Naive thymus-derived CD4-positive, alpha-beta T cell (primary cell): Measurements from ENCODE around the gene SYNPR. TPM values are rescaled to one million over a fixed set of nuclear protein-coding genes. Genes with fewer than 3 reads are reported as not detected.

Experiments used
- ATAC-seq: fragments of 150-1000 bp; cut with Tn5 transposase; 2 replicates; pipeline ENCODE4 v1.10.0; 2021; ENCODE audit warnings: mild to moderate bottlenecking, moderate library complexity
- CTCF ChIA-PET: fragments of 350-600 bp; sonication (Branson Sonifier 250); formaldehyde crosslinking; loops from one replicate; lab custom pipeline; 2021; ENCODE audit warnings: antibody characterized with exemption; lab: Charles Lee
- POLR2A ChIA-PET: fragments of 350-600 bp; sonication (Branson Sonifier 250); formaldehyde crosslinking; loops from one replicate; lab custom pipeline; 2021; ENCODE audit warnings: antibody characterized with exemption, inconsistent platforms; lab: Charles Lee
- DNase-seq, 9 donors: peaks; one replicate each; pipeline versions ENCODE4 v3.0.0 to v3.0.0-alpha.2; 2020 to 2022; ENCODE audit warnings: mixed read lengths in 1 of 9
- H3K27ac ChIP-seq: one replicate; pipeline ENCODE4 v1.7.0; 2013; ENCODE audit warnings: mild to moderate bottlenecking, low read depth, low read length, moderate library complexity
- H3K27me3 ChIP-seq, 2 donors: one replicate each; pipeline ENCODE4 v1.7.0; 2013; ENCODE audit warnings: low read length in 2 of 2, mild to moderate bottlenecking in 2 of 2, moderate library complexity in 2 of 2; ENCODE audit not compliant: control insufficient read depth in 2 of 2, insufficient read depth in 2 of 2
- H3K36me3 ChIP-seq, 3 experiments: 1 replicate in 2 of 3; 2 replicates in 1 of 3; pipeline ENCODE4 v1.7.0; 2013; ENCODE audit warnings: low read length in 3 of 3, mild to moderate bottlenecking in 3 of 3, moderate library complexity in 1 of 3; ENCODE audit not compliant: insufficient read depth in 3 of 3, control insufficient read depth in 2 of 3
- H3K4me1 ChIP-seq, 2 donors: one replicate each; pipeline ENCODE4 v1.7.0; 2013; ENCODE audit warnings: low read length in 2 of 2, mild to moderate bottlenecking in 2 of 2, moderate library complexity in 1 of 2; ENCODE audit not compliant: control insufficient read depth in 2 of 2, insufficient read depth in 2 of 2
- H3K4me3 ChIP-seq: 2 replicates; pipeline ENCODE4 v1.7.0; 2013; ENCODE audit warnings: mild to moderate bottlenecking, low read length
- H3K9me3 ChIP-seq, 3 experiments: 1 replicate in 2 of 3; 2 replicates in 1 of 3; pipeline ENCODE4 v1.7.0; 2013; ENCODE audit warnings: low read length in 3 of 3; ENCODE audit not compliant: control insufficient read depth in 2 of 3
- H3K27ac Mint-ChIP-seq, 9 donors: one replicate each; pipeline ENCODE4 v1.8.0; 2020 to 2022; ENCODE audit warnings: mixed read lengths in 9 of 9, mild to moderate bottlenecking in 8 of 9, moderate library complexity in 5 of 9, inconsistent platforms in 2 of 9
- H3K27me3 Mint-ChIP-seq, 5 donors: one replicate each; pipeline ENCODE4 v1.8.0; 2021 to 2022; ENCODE audit warnings: mixed read lengths in 5 of 5, mild to moderate bottlenecking in 1 of 5
- H3K36me3 Mint-ChIP-seq, 5 donors: one replicate each; pipeline ENCODE4 v1.8.0; 2020 to 2022; ENCODE audit warnings: mixed read lengths in 5 of 5, mild to moderate bottlenecking in 3 of 5, inconsistent platforms in 1 of 5
- H3K4me1 Mint-ChIP-seq, 7 donors: one replicate each; pipeline ENCODE4 v1.8.0; 2020 to 2022; ENCODE audit warnings: mixed read lengths in 7 of 7, mild to moderate bottlenecking in 3 of 7, inconsistent platforms in 1 of 7
- H3K4me3 Mint-ChIP-seq, 10 donors: one replicate each; pipeline ENCODE4 v1.8.0; 2020 to 2022; ENCODE audit warnings: mild to moderate bottlenecking in 10 of 10, mixed read lengths in 10 of 10, moderate library complexity in 6 of 10, inconsistent platforms in 2 of 10
- H3K9me3 Mint-ChIP-seq, 11 donors: one replicate each; pipeline ENCODE4 v1.8.0; 2020 to 2022; ENCODE audit warnings: mixed read lengths in 11 of 11, mild to moderate bottlenecking in 4 of 11, inconsistent platforms in 1 of 11, moderate library complexity in 1 of 11
- intact Hi-C, 2 donors: fragments of 100-400 bp; cut with micrococcal nuclease; formaldehyde crosslinking; loops; one replicate each; pipeline ENCODE4 v1.15.1; 2023
- polyA plus RNA-seq, 2 donors: library from polyadenylated mRNA; unstranded; fragments of 300-500 nt; fragmentation: Illumina TruSeq; gene quantifications; one replicate each; pipeline ENCODE4 v1.2.3, GENCODE V29; 2021
- total RNA-seq, 6 experiments: library from RNA in 5 of 6; stranded (reverse) in 5 of 6; gene quantifications; 1 replicate in 5 of 6; 2 replicates in 1 of 6; pipeline ENCODE4 v1.2.3 and lab custom pipeline; 2021 to 2026

Gene SYNPR
- total and polyA plus RNA-seq, 7 experiments from 2014 or later = not detected

GRCh38 chr3:63296249-63296648 lies 18.1 kb downstream of the SYNPR start:
- no peak overlapping the region for H3K27ac Mint-ChIP-seq
- H3K9me3 Mint-ChIP-seq = peaks cover 0 to 10% (median 2%) of the 10 kb centered on the region in 11 donors

GRCh38 chr3:63303238-63303637 lies 25.1 kb downstream of the SYNPR start:
- Histone ChIP-seq H3K4me3 (no peak overlapping the region), H3K27me3 (no peaks in the 10 kb centered on the region), H3K36me3 (no peaks in the 10 kb centered on the region), H3K27ac (no peak overlapping the region), H3K9me3 (no peaks in the 10 kb centered on the region), H3K4me1 (no peaks in the 10 kb centered on the region)
- DNase-seq (no peak), ATAC-seq (no peak)
- Mint-ChIP-seq H3K36me3 (no peaks in the 10 kb centered on the region), H3K4me3 (no peak overlapping the region), H3K9me3 (peaks cover 0 to 10% (median 3%) of the 10 kb centered on the region in 11 donors), H3K27ac (no peak overlapping the region), H3K4me1 (peaks cover 0 to 1% (median 0%) of the 10 kb centered on the region in 7 donors), H3K27me3 (no peaks in the 10 kb centered on the region)
- intact Hi-C loops = no loop called here
- ChIA-PET POLR2A (no interaction called here), CTCF (no interaction called here)

More at GRCh38 chr3:63296249-63296648, 18.1 kb downstream of the SYNPR start:
- ChIA-PET CTCF (no interaction called here), POLR2A (no interaction called here)
- no peak overlapping the region for H3K4me3 Mint-ChIP-seq
- H3K27me3 ChIP-seq = no peaks in the 10 kb centered on the region
- intact Hi-C loops = no loop called here
- no peaks in the 10 kb centered on the region for H3K27me3 Mint-ChIP-seq
- H3K4me1 ChIP-seq = no peaks in the 10 kb centered on the region
- H3K36me3 Mint-ChIP-seq = no peaks in the 10 kb centered on the region
- DNase-seq (no peak), ATAC-seq (no peak)
- no peak overlapping the region for H3K4me3 ChIP-seq
- no peaks in the 10 kb centered on the region for H3K9me3 ChIP-seq
- no peak overlapping the region for H3K27ac ChIP-seq
- H3K4me1 Mint-ChIP-seq = peaks cover 0 to 1% (median 0%) of the 10 kb centered on the region in 7 donors
- H3K36me3 ChIP-seq = no peaks in the 10 kb centered on the region

GRCh38 chr3:63304421-63304820 lies 26.3 kb downstream of the SYNPR start:
- Histone ChIP-seq H3K4me3 (no peak overlapping the region), H3K36me3 (no peaks in the 10 kb centered on the region), H3K27ac (no peak overlapping the region), H3K4me1 (no peaks in the 10 kb centered on the region), H3K9me3 (no peaks in the 10 kb centered on the region), H3K27me3 (no peaks in the 10 kb centered on the region)
- CTCF ChIA-PET = no interaction called here
- DNase-seq = no peak
- no peaks in the 10 kb centered on the region for H3K27me3 Mint-ChIP-seq
- H3K4me3 Mint-ChIP-seq = no peak overlapping the region
- no peak for ATAC-seq
- no peak overlapping the region for H3K27ac Mint-ChIP-seq
- POLR2A ChIA-PET = no interaction called here
- no peaks in the 10 kb centered on the region for H3K4me1 Mint-ChIP-seq
- peaks cover 0 to 15% (median 3%) of the 10 kb centered on the region in 11 donors for H3K9me3 Mint-ChIP-seq
- H3K36me3 Mint-ChIP-seq = no peaks in the 10 kb centered on the region
- intact Hi-C loops = no loop called here

- ChIA-PET POLR2A (no interaction called here), CTCF (no interaction called here)
- H3K4me1 Mint-ChIP-seq = no peaks in the 10 kb centered on the region
- H3K9me3 Mint-ChIP-seq = peaks cover 0 to 11% (median 3%) of the 10 kb centered on the region in 11 donors
- no peaks in the 10 kb centered on the region for H3K27me3 Mint-ChIP-seq
- Histone ChIP-seq H3K36me3 (no peaks in the 10 kb centered on the region), H3K4me1 (no peaks in the 10 kb centered on the region), H3K27ac (no peak overlapping the region), H3K4me3 (no peak overlapping the region), H3K9me3 (no peaks in the 10 kb centered on the region), H3K27me3 (no peaks in the 10 kb centered on the region)
- ATAC-seq (no peak), DNase-seq (no peak)
- intact Hi-C loops = no loop called here
- no peaks in the 10 kb centered on the region for H3K36me3 Mint-ChIP-seq
- H3K27ac Mint-ChIP-seq = no peak overlapping the region
- no peak overlapping the region for H3K4me3 Mint-ChIP-seq
Measured at GRCh38 chr3:63308072-63308471, 30.0 kb downstream of the SYNPR start.

GRCh38 chr3:63309768-63310167 lies 31.7 kb downstream of the SYNPR start:
- no peaks in the 10 kb centered on the region for H3K36me3 Mint-ChIP-seq
- Histone ChIP-seq H3K9me3 (no peaks in the 10 kb centered on the region), H3K27me3 (no peaks in the 10 kb centered on the region), H3K4me1 (no peaks in the 10 kb centered on the region), H3K27ac (no peak overlapping the region), H3K36me3 (no peaks in the 10 kb centered on the region), H3K4me3 (no peak overlapping the region)
- H3K27me3 Mint-ChIP-seq = no peaks in the 10 kb centered on the region
- H3K4me1 Mint-ChIP-seq = no peaks in the 10 kb centered on the region
- intact Hi-C loops = no loop called here
- ATAC-seq = no peak
- peaks cover 0 to 16% (median 3%) of the 10 kb centered on the region in 11 donors for H3K9me3 Mint-ChIP-seq
- ChIA-PET POLR2A (no interaction called here), CTCF (interaction anchor here (0.6 kb wide), 1 partner anchor 805 kb away, joined by 3 read pairs; no protein-coding TSS in a partner anchor)
- no peak overlapping the region for H3K4me3 Mint-ChIP-seq
- no peak for DNase-seq
- H3K27ac Mint-ChIP-seq = no peak overlapping the region

GRCh38 chr3:63323766-63324165 lies 45.7 kb downstream of the SYNPR start:
- no peaks in the 10 kb centered on the region for H3K36me3 Mint-ChIP-seq
- H3K4me1 Mint-ChIP-seq = no peaks in the 10 kb centered on the region
- POLR2A ChIA-PET = no interaction called here
- no peak overlapping the region for H3K27ac Mint-ChIP-seq
- peaks cover 0 to 3% (median 0%) of the 10 kb centered on the region in 11 donors for H3K9me3 Mint-ChIP-seq
- no peaks in the 10 kb centered on the region for H3K9me3 ChIP-seq
- intact Hi-C loops = no loop called here
- no peak overlapping the region for H3K4me3 ChIP-seq
- peaks cover 0 to 10% (median 0%) of the 10 kb centered on the region in 5 donors for H3K27me3 Mint-ChIP-seq
- DNase-seq = no peak
- no peak overlapping the region for H3K4me3 Mint-ChIP-seq
- H3K36me3 ChIP-seq = no peaks in the 10 kb centered on the region
- no peaks in the 10 kb centered on the region for H3K4me1 ChIP-seq
- ATAC-seq = no peak
- H3K27ac ChIP-seq = no peak overlapping the region
- no peaks in the 10 kb centered on the region for H3K27me3 ChIP-seq
- CTCF ChIA-PET = no interaction called here

GRCh38 chr3:63324621-63325020 lies 46.5 kb downstream of the SYNPR start:
- Mint-ChIP-seq H3K27me3 (peaks cover 0 to 10% (median 0%) of the 10 kb centered on the region in 5 donors), H3K4me1 (no peaks in the 10 kb centered on the region), H3K27ac (no peak overlapping the region), H3K36me3 (no peaks in the 10 kb centered on the region), H3K9me3 (peaks cover 0 to 3% (median 0%) of the 10 kb centered on the region in 11 donors), H3K4me3 (no peak overlapping the region)
- POLR2A ChIA-PET = no interaction called here
- Histone ChIP-seq H3K9me3 (no peaks in the 10 kb centered on the region), H3K27me3 (no peaks in the 10 kb centered on the region), H3K27ac (no peak overlapping the region), H3K36me3 (no peaks in the 10 kb centered on the region), H3K4me3 (no peak overlapping the region), H3K4me1 (no peaks in the 10 kb centered on the region)
- intact Hi-C loops = no loop called here
- CTCF ChIA-PET = interaction anchor here (0.6 kb wide), 1 partner anchor 1106 kb away, joined by 6 read pairs; no protein-coding TSS in a partner anchor
- ATAC-seq (no peak), DNase-seq (no peak)
